HL-60 (cell line): ENCODE results near the gene EYA2.

Experiments
- GABPA ChIP-seq: IDR thresholded peaks from 2 replicates; pipeline ENCODE4 v1.6.1; 2012; ENCODE audit warnings: low read depth
- POLR2AphosphoS5 ChIP-seq: IDR thresholded peaks from 2 replicates; pipeline ENCODE4 v1.6.1; 2012; ENCODE audit warnings: low read depth
- SPI1 ChIP-seq: IDR thresholded peaks from 2 replicates; pipeline ENCODE4 v1.6.1; 2012; ENCODE audit warnings: low read depth, mild to moderate bottlenecking, borderline replicate concordance
- TF ChIP-seq, protein P1 (sequence below): IDR thresholded peaks from one replicate; pipeline ENCODE4 v1.5.1; 2011; ENCODE audit warnings: low read length, control low read depth, inconsistent platforms; ENCODE audit not compliant: insufficient read depth
- TF ChIP-seq, protein P2 (sequence below): IDR thresholded peaks from 2 replicates; pipeline ENCODE4 v1.6.1; 2012; ENCODE audit warnings: low read depth; ENCODE audit not compliant: insufficient replicate concordance

- TF ChIP-seq, protein P1, sequence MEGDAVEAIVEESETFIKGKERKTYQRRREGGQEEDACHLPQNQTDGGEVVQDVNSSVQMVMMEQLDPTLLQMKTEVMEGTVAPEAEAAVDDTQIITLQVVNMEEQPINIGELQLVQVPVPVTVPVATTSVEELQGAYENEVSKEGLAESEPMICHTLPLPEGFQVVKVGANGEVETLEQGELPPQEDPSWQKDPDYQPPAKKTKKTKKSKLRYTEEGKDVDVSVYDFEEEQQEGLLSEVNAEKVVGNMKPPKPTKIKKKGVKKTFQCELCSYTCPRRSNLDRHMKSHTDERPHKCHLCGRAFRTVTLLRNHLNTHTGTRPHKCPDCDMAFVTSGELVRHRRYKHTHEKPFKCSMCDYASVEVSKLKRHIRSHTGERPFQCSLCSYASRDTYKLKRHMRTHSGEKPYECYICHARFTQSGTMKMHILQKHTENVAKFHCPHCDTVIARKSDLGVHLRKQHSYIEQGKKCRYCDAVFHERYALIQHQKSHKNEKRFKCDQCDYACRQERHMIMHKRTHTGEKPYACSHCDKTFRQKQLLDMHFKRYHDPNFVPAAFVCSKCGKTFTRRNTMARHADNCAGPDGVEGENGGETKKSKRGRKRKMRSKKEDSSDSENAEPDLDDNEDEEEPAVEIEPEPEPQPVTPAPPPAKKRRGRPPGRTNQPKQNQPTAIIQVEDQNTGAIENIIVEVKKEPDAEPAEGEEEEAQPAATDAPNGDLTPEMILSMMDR = no peak
- TF ChIP-seq POLR2AphosphoS5 = no peak
- TF ChIP-seq, protein P2, sequence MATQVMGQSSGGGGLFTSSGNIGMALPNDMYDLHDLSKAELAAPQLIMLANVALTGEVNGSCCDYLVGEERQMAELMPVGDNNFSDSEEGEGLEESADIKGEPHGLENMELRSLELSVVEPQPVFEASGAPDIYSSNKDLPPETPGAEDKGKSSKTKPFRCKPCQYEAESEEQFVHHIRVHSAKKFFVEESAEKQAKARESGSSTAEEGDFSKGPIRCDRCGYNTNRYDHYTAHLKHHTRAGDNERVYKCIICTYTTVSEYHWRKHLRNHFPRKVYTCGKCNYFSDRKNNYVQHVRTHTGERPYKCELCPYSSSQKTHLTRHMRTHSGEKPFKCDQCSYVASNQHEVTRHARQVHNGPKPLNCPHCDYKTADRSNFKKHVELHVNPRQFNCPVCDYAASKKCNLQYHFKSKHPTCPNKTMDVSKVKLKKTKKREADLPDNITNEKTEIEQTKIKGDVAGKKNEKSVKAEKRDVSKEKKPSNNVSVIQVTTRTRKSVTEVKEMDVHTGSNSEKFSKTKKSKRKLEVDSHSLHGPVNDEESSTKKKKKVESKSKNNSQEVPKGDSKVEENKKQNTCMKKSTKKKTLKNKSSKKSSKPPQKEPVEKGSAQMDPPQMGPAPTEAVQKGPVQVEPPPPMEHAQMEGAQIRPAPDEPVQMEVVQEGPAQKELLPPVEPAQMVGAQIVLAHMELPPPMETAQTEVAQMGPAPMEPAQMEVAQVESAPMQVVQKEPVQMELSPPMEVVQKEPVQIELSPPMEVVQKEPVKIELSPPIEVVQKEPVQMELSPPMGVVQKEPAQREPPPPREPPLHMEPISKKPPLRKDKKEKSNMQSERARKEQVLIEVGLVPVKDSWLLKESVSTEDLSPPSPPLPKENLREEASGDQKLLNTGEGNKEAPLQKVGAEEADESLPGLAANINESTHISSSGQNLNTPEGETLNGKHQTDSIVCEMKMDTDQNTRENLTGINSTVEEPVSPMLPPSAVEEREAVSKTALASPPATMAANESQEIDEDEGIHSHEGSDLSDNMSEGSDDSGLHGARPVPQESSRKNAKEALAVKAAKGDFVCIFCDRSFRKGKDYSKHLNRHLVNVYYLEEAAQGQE = no peak
- TF ChIP-seq GABPA = no peak
- TF ChIP-seq SPI1 = no peak
Measured at GRCh38 chr20:46995561-46996142, 101.0 kb downstream of the EYA2 start.
